Small intestine (tissue), 7 donors: ENCODE data around the gene PRSS27. TPM values are rescaled to one million over a fixed set of nuclear protein-coding genes. Genes with fewer than 3 reads are reported as not detected.
A peak's percentile ranks its signal among the peaks of the same experiment; 100 is the strongest.
"Not testable (repeated sequence)": the region's sequence is repeated elsewhere in the genome, so short reads cannot be mapped to it uniquely, and the experiment has no call there.

Source experiments
- DNase-seq, 2 donors: peaks; one replicate each; pipeline versions ENCODE4 v3.0.0 to v3.0.0-alpha.2; 2013
- FAIRE-seq: peaks from 2 replicates; lab custom pipeline; 2012; peaks lifted over from hg19 to GRCh38; lab: Jason Lieb, UNC
- H3K27ac ChIP-seq, 3 donors: one replicate each; pipeline ENCODE4 v1.5.1; 2013; ENCODE audit warnings: low read length in 2 of 3, mild to moderate bottlenecking in 2 of 3, control low read depth in 1 of 3, inconsistent platforms in 1 of 3, low read depth in 1 of 3, moderate library complexity in 1 of 3
- H3K27me3 ChIP-seq, 3 donors: one replicate each; pipeline ENCODE4 v1.6.1; 2013; ENCODE audit warnings: low read length in 3 of 3, inconsistent platforms in 1 of 3; ENCODE audit not compliant: control insufficient read depth in 3 of 3, insufficient read depth in 3 of 3
- H3K36me3 ChIP-seq, 3 donors: one replicate each; pipeline ENCODE4 v1.6.1; 2013; ENCODE audit warnings: low read length in 3 of 3, inconsistent platforms in 1 of 3, low read depth in 1 of 3, mild to moderate bottlenecking in 1 of 3, moderate library complexity in 1 of 3; ENCODE audit not compliant: control insufficient read depth in 3 of 3, insufficient read depth in 2 of 3
- H3K4me1 ChIP-seq, 3 donors: one replicate each; pipeline ENCODE4 v1.6.1; 2013; ENCODE audit warnings: low read length in 2 of 3, inconsistent platforms in 1 of 3, low read depth in 1 of 3, mild to moderate bottlenecking in 1 of 3, moderate library complexity in 1 of 3; ENCODE audit not compliant: control insufficient read depth in 3 of 3, insufficient read depth in 2 of 3
- H3K4me3 ChIP-seq, 3 donors: one replicate each; pipeline ENCODE4 v1.5.1; 2013; ENCODE audit warnings: low read length in 3 of 3, control low read depth in 1 of 3, inconsistent platforms in 1 of 3, low read depth in 1 of 3, mild to moderate bottlenecking in 1 of 3, moderate library complexity in 1 of 3
- H3K9me3 ChIP-seq, 2 donors: one replicate each; pipeline ENCODE4 v1.6.1; 2013; ENCODE audit warnings: low read depth in 1 of 2, low read length in 1 of 2; ENCODE audit not compliant: control insufficient read depth in 2 of 2, insufficient read depth in 1 of 2
- WGBS, 3 donors: extraction: QIAGEN DNeasy Blood & Tissue Kit; methylation state at CpG; one replicate each; pipeline ENCODE4 v1.1.7; 2013; 5-methylcytosine and 5-hydroxymethylcytosine counted together
- polyA plus RNA-seq, 4 donors: library from polyadenylated mRNA; stranded (reverse) in 3 of 4; unstranded in 1 of 4; fragments of 200-250 nt in 3 of 4; fragments of 120-200 nt in 1 of 4; gene quantifications; one replicate each; pipeline versions ENCODE4 v1.2.1 to v1.2.3, GENCODE V29; 2013
- donor health status: healthy with polysubstance abuse.
- donor health status: control.
- donor health status: control.
- donor health status: Bipolar disorder and iron deficiency.
- donor health status: healthy.

Gene PRSS27
- polyA plus RNA-seq, 4 donors, result 0.65 to 1.3 TPM; not detected in 2

DNA sequence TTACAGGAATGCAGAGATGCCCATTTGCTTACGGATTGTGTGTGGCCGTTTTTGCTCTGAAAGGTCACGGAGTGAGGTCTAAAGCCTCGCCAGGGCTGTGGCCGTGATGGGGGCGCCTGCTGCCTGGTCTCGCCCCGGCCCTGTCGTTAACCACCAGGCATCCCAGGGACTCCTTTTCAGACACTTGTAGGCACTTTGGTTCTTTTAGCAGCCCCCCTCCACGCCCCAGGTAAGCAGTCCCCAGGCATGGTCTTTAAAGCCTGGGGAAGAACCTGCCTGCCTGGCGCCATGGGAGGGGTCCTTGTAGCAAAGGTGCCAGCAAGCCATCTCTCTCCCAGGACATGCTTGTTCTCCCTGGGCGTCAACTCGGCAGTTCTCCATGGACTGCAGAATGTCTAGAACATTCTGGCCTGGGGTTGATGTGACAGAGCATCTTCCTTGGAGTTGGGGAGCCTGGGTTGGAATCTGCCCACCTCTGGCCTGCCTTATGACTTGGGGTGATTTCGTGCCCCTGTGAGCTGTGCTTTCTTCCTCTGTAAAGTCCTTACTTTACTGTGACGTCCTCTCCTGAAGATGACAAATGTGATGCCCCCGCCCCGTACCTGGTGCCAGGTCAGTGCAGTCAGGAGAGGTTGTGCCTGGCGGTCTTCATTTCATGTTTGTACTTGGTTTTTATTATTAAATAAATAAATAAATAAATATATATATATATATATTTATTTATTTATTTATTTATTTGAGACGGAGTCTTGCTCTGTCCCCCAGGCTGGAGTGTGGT, 32.3 kb downstream of the PRSS27 start:
- Histone ChIP-seq H3K4me1 (peaks cover 0 to 9% (median 8%) of the 10 kb centered on the region in 3 donors), H3K9me3 (no peaks in the 10 kb centered on the region), H3K36me3 (peaks cover 7 to 38% (median 10%) of the 10 kb centered on the region in 3 donors), H3K27me3 (no peaks in the 10 kb centered on the region), H3K4me3 (no peak overlapping the region), H3K27ac (peak overlapping the region in 2 of 3 donors; percentile 49 to 73)
- FAIRE-seq (no peak), DNase-seq (no peak)
- 82 to 93% (median 85%) methylated on average over 19 of the region's 19 CpGs for WGBS, 3 donors

DNA sequence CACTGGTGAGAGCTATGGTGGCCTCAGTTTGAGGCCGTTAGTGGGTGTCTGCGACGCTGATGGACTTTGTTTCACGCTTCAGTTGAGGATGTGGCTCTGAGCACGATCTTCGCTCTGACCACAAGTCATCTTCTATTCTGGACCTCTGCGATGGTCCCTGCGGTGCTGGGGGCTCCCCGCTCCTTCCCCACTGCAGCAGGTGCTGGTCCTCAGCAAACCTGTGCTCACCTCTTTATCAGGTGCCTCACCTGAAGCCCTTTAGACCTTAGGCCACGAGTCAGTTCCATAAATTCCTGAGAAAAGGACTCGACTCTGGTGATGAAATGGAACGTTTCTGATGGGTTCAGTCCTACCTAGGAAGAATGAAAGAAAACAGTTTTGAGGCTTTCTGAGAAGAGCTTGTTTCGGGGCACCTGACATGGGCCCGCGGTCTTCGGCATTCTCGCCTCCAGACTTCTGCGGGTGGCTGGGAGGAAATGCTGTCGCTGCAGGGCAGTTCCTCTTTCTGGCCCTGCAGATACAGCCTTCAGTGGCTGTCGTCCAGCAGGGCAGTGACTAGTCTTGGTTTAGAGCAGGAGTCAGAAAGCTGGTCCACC, 33.0 kb downstream of the PRSS27 start:
- H3K27ac ChIP-seq, result peak overlapping the region; percentile 41 to 73 (median 68)
- no peak for FAIRE-seq
- 52 to 68% (median 59%) methylated on average over 20 of the region's 20 CpGs for WGBS, 3 donors
- H3K27me3 ChIP-seq, result no peaks in the 10 kb centered on the region
- peak overlapping the region in 1 of 3 donors; percentile 11 for H3K4me3 ChIP-seq
- no peaks in the 10 kb centered on the region for H3K9me3 ChIP-seq
- peaks cover 7 to 31% (median 7%) of the 10 kb centered on the region in 3 donors for H3K36me3 ChIP-seq
- peak; percentile 40 to 70 for DNase-seq
- H3K4me1 ChIP-seq, result peaks cover 0 to 9% (median 8%) of the 10 kb centered on the region in 3 donors

DNA sequence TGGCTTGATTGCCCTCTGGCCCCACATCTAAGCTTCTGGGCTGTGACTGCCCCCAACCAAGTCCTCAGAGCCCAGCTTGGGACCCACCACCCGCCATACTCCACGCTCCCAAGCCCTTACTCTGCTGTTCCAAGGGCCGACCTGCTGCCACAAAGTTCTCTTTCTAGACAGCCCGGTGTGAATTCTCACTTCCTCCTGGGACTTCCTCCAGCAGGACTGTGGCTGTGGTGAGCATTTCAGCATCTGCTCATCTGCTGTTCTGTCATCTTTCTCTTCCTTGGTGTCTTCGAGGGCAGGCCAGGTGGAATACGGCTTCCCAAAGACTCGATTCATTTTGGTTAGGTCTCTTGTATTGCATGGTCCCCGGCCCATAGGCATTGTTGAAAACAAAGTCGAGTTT, 33.9 kb downstream of the PRSS27 start:
- H3K4me1 ChIP-seq, result peaks cover 0 to 16% (median 8%) of the 10 kb centered on the region in 3 donors
- not testable (repeated sequence) for DNase-seq, H3K4me3 ChIP-seq, H3K27me3 ChIP-seq, H3K27ac ChIP-seq, H3K9me3 ChIP-seq, FAIRE-seq
- WGBS, 3 donors, result no CpG with 5 or more reads among the region's 9 CpGs
- H3K36me3 ChIP-seq, result peaks cover 0 to 24% (median 3%) of the 10 kb centered on the region in 3 donors

DNA sequence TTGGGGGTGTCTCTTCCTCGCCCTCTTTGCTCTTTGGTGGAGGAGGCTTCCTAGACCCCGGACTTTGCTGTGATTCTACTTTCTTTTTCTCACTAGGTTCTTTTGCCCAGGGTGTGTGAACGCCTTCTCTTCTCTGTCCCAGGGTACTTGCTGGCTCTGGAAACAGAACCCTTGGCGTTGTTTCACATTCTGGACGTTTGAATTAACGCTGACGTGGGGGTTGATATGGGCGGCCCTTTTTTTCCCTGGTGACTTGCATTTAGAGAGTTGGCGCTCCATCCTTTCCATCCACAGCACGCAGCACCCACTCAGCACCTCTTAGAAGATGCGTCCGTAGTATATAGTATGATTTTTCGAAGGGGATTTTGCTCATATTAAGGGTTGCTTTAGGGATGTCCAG, 37.0 kb downstream of the PRSS27 start:
- Histone ChIP-seq H3K4me3 (peak overlapping the region; percentile 91 to 100 (median 92)), H3K27ac (peak overlapping the region; percentile 52 to 85 (median 74)), H3K36me3 (peaks cover 0 to 14% (median 0%) of the 10 kb centered on the region in 3 donors), H3K4me1 (peaks cover 0 to 17% (median 8%) of the 10 kb centered on the region in 3 donors)
- DNase-seq, H3K9me3 ChIP-seq, H3K27me3 ChIP-seq, FAIRE-seq: not testable (repeated sequence)
- WGBS, 3 donors, result 2 to 5% (median 3%) methylated on average over 12 to 13 of the region's 13 CpGs

DNA sequence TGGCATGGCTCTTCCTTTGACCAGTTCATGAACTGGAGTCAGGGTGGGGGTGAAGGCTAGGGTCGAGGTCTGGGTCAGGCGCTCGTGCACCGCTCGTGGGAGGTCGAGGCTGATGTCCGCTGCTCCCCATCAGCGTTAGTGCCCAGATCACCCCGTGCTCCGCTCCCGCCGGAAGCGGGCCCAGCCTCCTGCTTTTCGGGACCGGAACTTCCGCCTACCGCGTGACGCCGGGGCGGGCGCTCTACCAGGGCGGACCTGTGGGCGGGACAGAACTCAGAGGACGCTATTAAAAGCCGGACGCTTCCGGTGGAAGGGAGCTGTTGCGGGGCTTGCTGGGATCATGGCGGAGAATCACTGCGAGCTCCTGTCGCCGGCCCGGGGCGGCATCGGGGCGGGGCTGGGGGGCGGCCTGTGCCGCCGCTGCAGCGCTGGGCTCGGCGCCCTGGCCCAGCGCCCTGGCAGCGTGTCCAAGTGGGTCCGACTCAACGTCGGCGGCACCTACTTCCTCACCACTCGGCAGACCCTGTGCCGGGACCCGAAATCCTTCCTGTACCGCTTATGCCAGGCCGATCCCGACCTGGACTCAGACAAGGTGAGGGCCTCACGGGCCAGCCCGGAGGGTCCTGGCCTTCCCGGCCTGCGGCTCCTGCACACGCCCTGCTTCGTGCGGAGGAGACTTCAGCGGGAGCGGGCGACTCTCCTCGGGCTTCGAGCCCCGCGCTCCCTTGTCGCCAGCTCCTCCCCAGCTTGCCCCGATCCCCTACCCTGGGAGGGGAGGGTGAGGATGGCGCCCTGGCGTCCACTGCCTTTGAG, 37.6 kb downstream of the PRSS27 start, which contains the start of gene KCTD5:
KCTD5 (plus strand) TSS at position 315 of the 813 bp plus-strand sequence; CDS start at position 341, 26 bp downstream.
- H3K4me3 ChIP-seq, result peak within 1 kb of the TSS; percentile 91 to 100 (median 92)
- WGBS, 3 donors, result 0 to 1% (median 0%) methylated on average over 58 to 73 of the region's 73 CpGs

DNA sequence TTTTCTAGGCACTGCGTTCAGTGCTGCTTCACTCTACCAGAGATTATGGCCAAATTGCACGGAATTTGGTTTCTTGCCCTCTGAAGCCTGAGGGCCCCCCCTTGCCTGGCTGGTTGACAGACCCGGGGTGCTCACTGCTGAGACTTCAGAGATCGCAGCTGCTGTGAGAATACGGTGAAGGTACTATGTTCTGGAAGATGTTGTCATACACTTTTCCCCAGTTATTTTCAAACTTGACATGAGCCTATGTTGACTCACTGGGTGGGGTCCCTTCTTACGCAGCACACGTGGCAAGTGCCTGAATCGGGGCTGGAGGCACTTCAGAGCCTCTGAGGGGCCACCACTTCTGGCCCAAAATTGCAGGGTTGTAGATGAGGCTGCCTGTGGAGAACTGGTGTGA, 39.7 kb downstream of the PRSS27 start:
- H3K9me3 ChIP-seq, H3K27me3 ChIP-seq, H3K4me3 ChIP-seq, FAIRE-seq, H3K36me3 ChIP-seq, H3K4me1 ChIP-seq: not testable (repeated sequence)
- peak overlapping the region; percentile 24 to 48 (median 32) for H3K27ac ChIP-seq
- peak in 1 of 2 donors; percentile 19 for DNase-seq
- WGBS, 3 donors, result 60 to 81% (median 61%) methylated on average over 8 of the region's 8 CpGs

More for the DNA sequence above, 37.6 kb downstream of the PRSS27 start, which contains the start of gene KCTD5:
- H3K4me1 ChIP-seq, result peaks cover 0 to 11% (median 8%) of the 10 kb centered on the region in 3 donors
- H3K36me3 ChIP-seq, result peaks cover 0 to 8% (median 0%) of the 10 kb centered on the region in 3 donors
- peak within 1 kb of the TSS; percentile 79 to 92 (median 86) for H3K27ac ChIP-seq
- DNase-seq, result peak; percentile 96 to 99
- H3K27me3 ChIP-seq, result no peaks in the 10 kb centered on the region
- H3K9me3 ChIP-seq, result no peaks in the 10 kb centered on the region
- no peak for FAIRE-seq

DNA sequence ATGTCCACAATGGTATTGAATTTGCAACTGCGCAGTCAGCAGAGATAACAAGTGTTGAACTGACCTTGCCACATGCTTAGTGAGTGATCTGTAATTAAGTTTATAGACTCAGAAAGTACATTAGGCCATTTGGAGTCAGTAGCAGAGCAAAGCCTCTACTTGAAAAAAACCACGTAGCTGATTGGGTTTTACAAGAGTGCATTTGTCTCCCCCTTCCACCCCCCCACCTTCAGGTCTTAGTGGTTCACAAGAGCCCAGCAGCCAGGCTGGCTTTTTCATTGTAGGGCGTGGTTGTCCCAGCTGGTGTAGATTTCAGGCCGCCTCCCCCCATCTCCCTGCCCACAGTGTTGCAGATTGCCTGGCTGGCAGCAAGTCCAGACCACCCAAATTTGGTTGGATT, 40.1 kb downstream of the PRSS27 start:
- H3K4me1 ChIP-seq, FAIRE-seq, H3K9me3 ChIP-seq, H3K4me3 ChIP-seq, H3K36me3 ChIP-seq, H3K27me3 ChIP-seq: not testable (repeated sequence)
- H3K27ac ChIP-seq, result peak overlapping the region in 2 of 3 donors; percentile 24 to 48
- 38 to 83% (median 57%) methylated on average over 4 of the region's 4 CpGs for WGBS, 3 donors
- DNase-seq, result peak; percentile 50 to 81
